GM21515 (cell line): ENCODE measurements around the gene GIMAP5.
"Not testable (repeated sequence)": the region's sequence is repeated elsewhere in the genome, so short reads cannot be mapped to it uniquely, and the experiment has no call there.

Experiments used
- ATAC-seq: cut with Tn5 transposase; IDR thresholded peaks from one replicate; pipeline ENCODE4 v1.9.1; 2021; ENCODE audit not compliant: unreplicated experiment

GIMAP5 gene

GRCh38 chr7:150766334-150766709 lies 29.1 kb downstream of the GIMAP5 start:
- no peak for ATAC-seq

GRCh38 chr7:150769768-150770167 lies 32.5 kb downstream of the GIMAP5 start:
- ATAC-seq, result no peak

GRCh38 chr7:150774131-150774530 lies 36.9 kb downstream of the GIMAP5 start:
- ATAC-seq, result not testable (repeated sequence)

- no peak for ATAC-seq
Measured at GRCh38 chr7:150778014-150778737, 41.0 kb downstream of the GIMAP5 start.

- ATAC-seq, result no peak
Measured at GRCh38 chr7:150778738-150779301, 41.6 kb downstream of the GIMAP5 start.

- no peak for ATAC-seq
Measured at GRCh38 chr7:150780292-150780691, 43.1 kb downstream of the GIMAP5 start.

GRCh38 chr7:150781103-150781502 lies 43.9 kb downstream of the GIMAP5 start:
- ATAC-seq, result no peak

GRCh38 chr7:150781961-150782360 lies 44.7 kb downstream of the GIMAP5 start:
- ATAC-seq, result no peak

- ATAC-seq, result no peak
Measured at GRCh38 chr7:150784120-150784736, 47.0 kb downstream of the GIMAP5 start.

- ATAC-seq, result no peak
Measured at GRCh38 chr7:150784954-150785353, 47.7 kb downstream of the GIMAP5 start.

GRCh38 chr7:150787321-150788281 lies 50.4 kb downstream of the GIMAP5 start:
- no peak for ATAC-seq

GRCh38 chr7:150788474-150789269 lies 51.5 kb downstream of the GIMAP5 start:
- no peak for ATAC-seq

GRCh38 chr7:150790416-150791075 lies 53.3 kb downstream of the GIMAP5 start:
- no peak for ATAC-seq

GRCh38 chr7:150791304-150791703 lies 54.1 kb downstream of the GIMAP5 start:
- no peak for ATAC-seq

GRCh38 chr7:150791746-150792452 lies 54.7 kb downstream of the GIMAP5 start:
- ATAC-seq, result no peak
